SKM-1 (cell line): Measurements from ENCODE around the gene GMCL1.
"Not testable (repeated sequence)": the region's sequence is repeated elsewhere in the genome, so short reads cannot be mapped to it uniquely, and the experiment has no call there.

Experiments
- DNase-seq: peaks from one replicate; lab custom pipeline; 2025; ENCODE audit not compliant: unreplicated experiment; lab: John Stamatoyannopoulos, UW

The GMCL1 gene

GRCh38 chr2:69847068-69847828 is 17.8 kb downstream of the GMCL1 start:
- no peak for DNase-seq

- DNase-seq, result no peak
Measured at GRCh38 chr2:69848186-69848790, 18.8 kb downstream of the GMCL1 start.

- no peak for DNase-seq
Measured at GRCh38 chr2:69858261-69858660, 28.8 kb downstream of the GMCL1 start.

- DNase-seq, result no peak
Measured at GRCh38 chr2:69863298-69863697, 33.8 kb downstream of the GMCL1 start.

- DNase-seq, result no peak
Measured at GRCh38 chr2:69888451-69888850, 59.0 kb downstream of the GMCL1 start.

- no peak for DNase-seq
Measured at GRCh38 chr2:69889302-69889701, 59.8 kb downstream of the GMCL1 start.

GRCh38 chr2:69890881-69891280 is 61.4 kb downstream of the GMCL1 start:
- no peak for DNase-seq

GRCh38 chr2:69892838-69893424 is 63.5 kb downstream of the GMCL1 start:
- not testable (repeated sequence) for DNase-seq

GRCh38 chr2:69893684-69894551 is 64.5 kb downstream of the GMCL1 start, which contains the start of gene SNRNP27:
Gene SNRNP27, plus strand, starts transcription at chr2:69893956. Its CDS starts 29 bp downstream, at chr2:69893985.
- peak; percentile 48 for DNase-seq

GRCh38 chr2:69894737-69895136 is 65.3 kb downstream of the GMCL1 start:
- not testable (repeated sequence) for DNase-seq

- DNase-seq, result peak; percentile 94
Measured at GRCh38 chr2:69902213-69902922, 72.9 kb downstream of the GMCL1 start.

GRCh38 chr2:69907216-69907615 is 77.8 kb downstream of the GMCL1 start:
- no peak for DNase-seq

GRCh38 chr2:69911985-69912563 is 82.6 kb downstream of the GMCL1 start:
- peak; percentile 33 for DNase-seq

GRCh38 chr2:69914164-69914949 is 84.9 kb downstream of the GMCL1 start:
- DNase-seq, result peak; percentile 100

GRCh38 chr2:69914950-69915945 is 85.8 kb downstream of the GMCL1 start, which contains the start of gene MXD1:
Gene MXD1, plus strand, starts transcription at chr2:69915109. Its CDS starts 222 bp downstream, at chr2:69915331.
- DNase-seq, result no peak

- no peak for DNase-seq
Measured at GRCh38 chr2:69916106-69916505, 86.6 kb downstream of the GMCL1 start.

GRCh38 chr2:69917852-69918251 is 88.4 kb downstream of the GMCL1 start:
- no peak for DNase-seq

- peak; percentile 26 for DNase-seq
Measured at GRCh38 chr2:69918401-69918800, 88.9 kb downstream of the GMCL1 start.
